Ishikawa (cell line): Measurements from ENCODE around the gene GJD2.

Source experiments
- CEBPB ChIP-seq: IDR thresholded peaks from 2 replicates; pipeline ENCODE4 v1.6.1; 2012
- CREB1 ChIP-seq: IDR thresholded peaks from 2 replicates; pipeline ENCODE4 v1.6.1; 2012; ENCODE audit warnings: low read depth
- EGR1 ChIP-seq: IDR thresholded peaks from 2 replicates; pipeline ENCODE4 v1.6.1; 2012
- EP300 ChIP-seq: IDR thresholded peaks from 2 replicates; pipeline ENCODE4 v1.6.1; 2012; ENCODE audit warnings: borderline replicate concordance
- FOXM1 ChIP-seq: IDR thresholded peaks from 2 replicates; pipeline ENCODE4 v1.6.1; 2012; ENCODE audit warnings: low read depth, borderline replicate concordance
- NFIC ChIP-seq: IDR thresholded peaks from 2 replicates; pipeline ENCODE4 v1.6.1; 2012
- RAD21 ChIP-seq: IDR thresholded peaks from 2 replicates; pipeline ENCODE4 v1.6.1; 2012; ENCODE audit warnings: low read depth
- TAF1 ChIP-seq: IDR thresholded peaks from 2 replicates; pipeline ENCODE4 v1.6.1; 2012; ENCODE audit warnings: low read depth, mild to moderate bottlenecking
- TCF12 ChIP-seq: IDR thresholded peaks from 2 replicates; pipeline ENCODE4 v1.6.1; 2012; ENCODE audit warnings: low read depth
- TEAD4 ChIP-seq: IDR thresholded peaks from 2 replicates; pipeline ENCODE4 v1.6.1; 2012
- YY1 ChIP-seq: IDR thresholded peaks from 2 replicates; pipeline ENCODE4 v1.6.1; 2012; ENCODE audit warnings: low read depth
- ZBTB7A ChIP-seq: IDR thresholded peaks from 2 replicates; pipeline ENCODE4 v1.6.1; 2012; ENCODE audit warnings: low read depth
- TF ChIP-seq, protein P1 (sequence below): IDR thresholded peaks from 2 replicates; pipeline ENCODE4 v1.6.1; 2012
- TF ChIP-seq, protein P2 (sequence below): IDR thresholded peaks from 2 replicates; pipeline ENCODE4 v1.6.1; 2012
- TF ChIP-seq, protein P3 (sequence below): IDR thresholded peaks from 2 replicates; pipeline ENCODE4 v1.6.1; 2012; ENCODE audit warnings: low read depth, mild to moderate bottlenecking

The GJD2 gene

DNA sequence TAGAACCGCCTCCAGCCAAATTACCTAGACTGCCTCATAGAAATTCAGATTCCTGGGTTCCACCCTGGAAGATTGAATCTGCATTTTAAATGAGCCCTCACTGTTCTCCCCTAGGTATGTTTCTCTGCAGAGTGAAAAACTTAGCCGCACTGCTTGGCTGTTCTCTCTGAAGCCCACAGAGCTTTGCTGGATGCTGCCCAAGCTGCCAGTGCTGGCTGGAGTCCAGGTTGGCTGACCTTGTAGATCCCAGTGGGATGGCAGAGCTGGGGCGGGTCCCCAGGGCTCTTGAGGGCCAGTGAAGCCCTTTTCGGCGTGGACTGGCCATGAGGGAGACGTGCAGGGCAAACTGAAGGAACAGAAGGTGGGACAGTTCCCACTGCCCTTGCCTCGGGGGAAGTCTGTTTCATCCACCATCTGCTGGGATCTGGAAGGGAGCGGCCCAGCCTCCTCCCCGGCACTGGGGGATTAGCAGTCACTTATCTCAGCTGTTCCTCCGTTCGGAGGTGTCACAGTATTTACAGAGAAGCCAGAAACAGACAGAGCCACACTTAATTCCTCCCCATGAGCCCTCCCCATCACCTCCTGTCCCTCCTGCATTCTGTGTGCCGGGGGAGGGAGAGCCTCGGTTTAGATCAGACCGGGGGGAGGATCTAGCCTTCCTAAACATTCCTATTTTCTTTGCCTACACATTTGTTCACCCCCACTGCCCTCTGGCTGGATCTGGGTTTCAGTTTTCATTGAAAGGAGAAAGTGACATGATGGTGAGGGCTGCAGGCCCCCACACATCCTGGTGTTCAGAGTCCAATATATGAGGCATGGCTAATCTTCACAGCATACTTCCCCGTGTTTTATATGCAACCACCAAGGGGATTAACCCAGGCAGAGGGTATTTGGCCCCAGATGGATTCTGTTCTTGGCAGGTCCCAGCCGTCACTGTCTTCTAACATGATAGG lies 44.6 kb upstream of the GJD2 start:
- TF ChIP-seq NFIC, result peak; percentile 63
- no peak for TF ChIP-seq CEBPB

DNA sequence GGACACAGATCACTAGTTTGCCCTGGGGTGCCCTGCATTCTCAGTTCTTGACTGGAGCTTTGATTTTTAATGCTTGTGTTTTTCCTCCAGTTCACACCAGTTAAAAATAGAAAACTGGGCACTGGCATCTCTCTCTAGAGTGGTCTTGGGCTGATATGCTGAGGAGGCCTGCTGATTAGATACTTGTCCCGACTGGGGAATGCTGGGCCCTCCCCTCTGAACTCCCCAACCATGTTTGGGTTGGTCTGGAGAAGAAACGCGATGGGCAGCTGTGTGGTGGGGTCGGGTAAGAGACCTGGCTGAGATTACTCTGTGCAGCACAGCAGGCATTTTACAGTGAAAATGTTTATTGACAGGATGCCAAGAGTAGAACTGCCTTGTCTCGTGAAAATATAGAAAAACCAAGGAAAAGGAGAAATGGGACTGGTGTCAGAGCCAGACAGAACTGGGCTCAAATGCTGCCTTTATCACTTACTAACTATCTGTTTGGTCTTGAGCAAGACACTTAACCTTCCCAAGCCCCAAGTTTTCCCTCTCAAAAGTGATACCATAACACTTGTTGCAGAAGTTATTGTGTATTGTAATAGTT lies 42.1 kb upstream of the GJD2 start:
- TF ChIP-seq TEAD4 (no peak), EGR1 (no peak), ZBTB7A (no peak), YY1 (no peak), NFIC (no peak), CREB1 (no peak), TAF1 (no peak), RAD21 (no peak), TCF12 (no peak), EP300 (no peak), CEBPB (no peak)
- TF ChIP-seq, protein P1, sequence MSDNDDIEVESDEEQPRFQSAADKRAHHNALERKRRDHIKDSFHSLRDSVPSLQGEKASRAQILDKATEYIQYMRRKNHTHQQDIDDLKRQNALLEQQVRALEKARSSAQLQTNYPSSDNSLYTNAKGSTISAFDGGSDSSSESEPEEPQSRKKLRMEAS, result no peak
- TF ChIP-seq, protein P2, sequence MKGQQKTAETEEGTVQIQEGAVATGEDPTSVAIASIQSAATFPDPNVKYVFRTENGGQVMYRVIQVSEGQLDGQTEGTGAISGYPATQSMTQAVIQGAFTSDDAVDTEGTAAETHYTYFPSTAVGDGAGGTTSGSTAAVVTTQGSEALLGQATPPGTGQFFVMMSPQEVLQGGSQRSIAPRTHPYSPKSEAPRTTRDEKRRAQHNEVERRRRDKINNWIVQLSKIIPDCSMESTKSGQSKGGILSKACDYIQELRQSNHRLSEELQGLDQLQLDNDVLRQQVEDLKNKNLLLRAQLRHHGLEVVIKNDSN, result no peak

DNA sequence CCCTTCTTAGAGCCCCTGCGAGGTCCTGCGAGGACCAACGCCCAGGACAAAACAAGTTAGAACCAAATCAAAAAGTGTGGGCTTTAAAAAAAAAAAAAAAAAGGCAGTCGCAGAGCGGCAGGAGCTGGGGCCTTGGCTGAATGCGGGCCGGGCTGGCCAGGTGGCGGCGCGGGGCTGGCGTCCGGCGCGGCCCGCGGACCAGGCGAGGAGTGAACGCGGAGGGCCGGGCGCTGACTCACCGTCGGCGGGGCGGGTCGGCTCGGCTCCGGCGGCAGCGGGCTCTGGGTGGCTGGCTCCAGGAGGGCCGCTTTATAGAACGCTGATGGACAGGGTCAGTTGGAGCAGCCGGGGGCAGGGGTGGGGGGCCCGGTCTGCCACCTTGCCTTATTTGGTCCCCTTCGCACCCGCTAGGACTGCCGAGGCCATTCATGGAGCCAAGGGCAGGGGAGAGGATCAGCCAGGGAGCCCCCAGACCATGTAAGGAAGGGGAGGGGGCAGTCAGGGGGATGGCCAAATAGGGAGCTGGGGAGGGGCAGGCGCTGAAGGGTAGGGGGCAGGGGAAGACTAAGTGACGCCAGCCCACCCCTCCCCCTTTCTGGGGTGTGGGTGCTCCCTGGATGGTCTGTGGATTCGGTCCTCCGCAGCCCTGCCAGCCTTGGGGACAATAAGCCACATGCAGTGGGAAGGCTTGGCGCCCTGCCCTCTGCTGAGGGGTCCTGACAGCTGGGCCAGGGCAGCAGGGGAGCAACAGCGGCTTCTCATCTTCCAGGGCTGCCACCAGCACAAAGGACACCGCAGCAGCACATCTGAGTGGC lies 40.7 kb upstream of the GJD2 start, which contains the start of gene ACTC1:
ACTC1 (minus strand) TSS at position 283 of the 815 bp plus-strand sequence. CDS start 741 bp downstream, outside the sequence.
- TF ChIP-seq RAD21 (no peak), TAF1 (no peak), TEAD4 (no peak), CREB1 (no peak), ZBTB7A (no peak), FOXM1 (no peak), EGR1 (no peak), EP300 (no peak), CEBPB (no peak), YY1 (no peak)
- TF ChIP-seq, protein P3, sequence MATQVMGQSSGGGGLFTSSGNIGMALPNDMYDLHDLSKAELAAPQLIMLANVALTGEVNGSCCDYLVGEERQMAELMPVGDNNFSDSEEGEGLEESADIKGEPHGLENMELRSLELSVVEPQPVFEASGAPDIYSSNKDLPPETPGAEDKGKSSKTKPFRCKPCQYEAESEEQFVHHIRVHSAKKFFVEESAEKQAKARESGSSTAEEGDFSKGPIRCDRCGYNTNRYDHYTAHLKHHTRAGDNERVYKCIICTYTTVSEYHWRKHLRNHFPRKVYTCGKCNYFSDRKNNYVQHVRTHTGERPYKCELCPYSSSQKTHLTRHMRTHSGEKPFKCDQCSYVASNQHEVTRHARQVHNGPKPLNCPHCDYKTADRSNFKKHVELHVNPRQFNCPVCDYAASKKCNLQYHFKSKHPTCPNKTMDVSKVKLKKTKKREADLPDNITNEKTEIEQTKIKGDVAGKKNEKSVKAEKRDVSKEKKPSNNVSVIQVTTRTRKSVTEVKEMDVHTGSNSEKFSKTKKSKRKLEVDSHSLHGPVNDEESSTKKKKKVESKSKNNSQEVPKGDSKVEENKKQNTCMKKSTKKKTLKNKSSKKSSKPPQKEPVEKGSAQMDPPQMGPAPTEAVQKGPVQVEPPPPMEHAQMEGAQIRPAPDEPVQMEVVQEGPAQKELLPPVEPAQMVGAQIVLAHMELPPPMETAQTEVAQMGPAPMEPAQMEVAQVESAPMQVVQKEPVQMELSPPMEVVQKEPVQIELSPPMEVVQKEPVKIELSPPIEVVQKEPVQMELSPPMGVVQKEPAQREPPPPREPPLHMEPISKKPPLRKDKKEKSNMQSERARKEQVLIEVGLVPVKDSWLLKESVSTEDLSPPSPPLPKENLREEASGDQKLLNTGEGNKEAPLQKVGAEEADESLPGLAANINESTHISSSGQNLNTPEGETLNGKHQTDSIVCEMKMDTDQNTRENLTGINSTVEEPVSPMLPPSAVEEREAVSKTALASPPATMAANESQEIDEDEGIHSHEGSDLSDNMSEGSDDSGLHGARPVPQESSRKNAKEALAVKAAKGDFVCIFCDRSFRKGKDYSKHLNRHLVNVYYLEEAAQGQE, result no peak
- TF ChIP-seq, protein P1, result no peak
- TF ChIP-seq, protein P2, result no peak

DNA sequence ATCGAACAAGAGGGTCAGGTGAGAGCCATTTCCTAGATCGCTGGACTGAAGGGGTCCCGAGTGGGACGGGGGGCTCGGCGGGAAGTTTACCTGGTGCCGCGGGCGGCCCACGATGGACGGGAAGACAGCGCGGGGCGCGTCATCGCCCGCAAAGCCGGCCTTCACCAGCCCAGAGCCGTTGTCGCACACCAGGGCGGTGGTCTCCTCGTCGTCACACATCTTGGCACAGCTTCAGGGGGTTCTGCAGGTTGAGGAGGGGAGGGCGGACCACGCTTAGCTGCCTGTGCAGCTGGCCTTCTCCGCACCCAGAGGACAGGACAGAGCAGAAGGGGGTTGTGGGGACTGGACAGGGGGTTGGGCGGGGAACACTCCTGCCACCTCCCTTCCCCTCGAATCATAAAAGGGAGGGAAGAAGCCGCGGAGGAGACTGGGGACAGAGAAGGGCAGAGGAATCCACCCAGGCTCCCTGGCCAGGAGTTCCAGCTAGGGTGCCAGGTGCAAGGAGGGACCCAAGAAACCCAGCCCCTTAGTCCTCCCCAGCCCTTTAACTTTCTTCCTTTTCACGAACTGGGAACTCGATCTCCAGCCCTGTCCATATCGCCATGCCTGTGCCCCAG lies 39.9 kb upstream of the GJD2 start:
- no peak for TF ChIP-seq EP300
- TF ChIP-seq, protein P1, result no peak
- TF ChIP-seq, protein P2, result no peak
- TF ChIP-seq TCF12, result no peak
- no peak for TF ChIP-seq CEBPB
- no peak for TF ChIP-seq TEAD4
- TF ChIP-seq CREB1, result no peak
- TF ChIP-seq FOXM1, result no peak
- no peak for TF ChIP-seq TAF1
- TF ChIP-seq EGR1, result no peak

DNA sequence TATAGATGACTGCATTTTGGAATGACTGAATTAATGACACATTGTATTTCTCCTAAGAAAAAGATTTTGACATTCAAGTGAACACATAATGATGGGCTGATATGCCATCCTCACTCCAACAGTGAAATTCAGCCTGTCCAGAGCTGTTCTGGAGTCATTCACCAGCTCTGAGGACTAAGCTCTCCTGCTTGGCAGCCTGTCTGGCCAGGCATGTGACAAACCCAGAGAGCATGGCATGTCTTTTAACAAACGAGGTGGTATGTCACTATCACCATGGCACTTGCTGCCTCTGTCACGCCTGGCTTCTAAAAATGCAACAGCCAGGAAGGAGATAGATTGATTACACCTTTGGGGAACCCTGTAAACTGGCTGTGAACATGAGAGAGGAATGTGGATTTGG lies 39.1 kb upstream of the GJD2 start:
- TF ChIP-seq TEAD4 (no peak), FOXM1 (no peak), EP300 (no peak), NFIC (no peak), CREB1 (no peak), YY1 (no peak), ZBTB7A (no peak), EGR1 (no peak), TCF12 (no peak), CEBPB (no peak), RAD21 (no peak), TAF1 (no peak)
- TF ChIP-seq, protein P1, result no peak
- TF ChIP-seq, protein P2, result no peak
- TF ChIP-seq, protein P3, result no peak
